ENCODE measurements around the gene LTB4R.
A peak's percentile ranks its signal among the peaks of the same experiment; 100 is the strongest.
"Not testable (repeated sequence)": the region's sequence is repeated elsewhere in the genome, so short reads cannot be mapped to it uniquely, and the experiment has no call there.

The LTB4R gene

DNA sequence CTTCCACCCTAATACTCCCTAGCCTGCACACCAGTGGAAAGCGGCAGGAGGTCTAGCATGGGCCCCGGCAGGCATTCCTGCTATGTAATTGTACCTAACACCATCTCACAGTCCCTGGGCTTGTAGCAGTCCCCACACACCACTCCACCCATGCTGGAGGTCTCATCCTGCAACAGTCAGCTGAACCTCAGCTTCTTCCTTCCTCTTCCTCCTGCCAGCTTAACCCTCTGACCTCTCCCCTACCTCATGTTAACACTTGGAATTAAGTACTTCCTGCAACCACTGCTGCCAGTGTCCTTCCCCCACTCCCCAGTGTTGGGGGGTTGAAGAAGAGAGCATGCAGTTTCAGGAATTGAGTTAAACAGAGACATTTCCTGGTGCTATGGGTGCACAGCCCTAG, 16.0 kb downstream of the LTB4R start:
- no peak for DNase-seq (ENCODE audit: insufficient read length, low spot score)
- peak; percentile 56 for FAIRE-seq
- no peak for TF ChIP-seq SPI1 (IDR thresholded peaks at IDR 0.05; ENCODE audit: low read depth, low read length)
- no peak for TF ChIP-seq TAF1 (IDR thresholded peaks at IDR 0.05; ENCODE audit: low read depth, low read length)
- TF ChIP-seq PAX5 (IDR thresholded peaks at IDR 0.05; ENCODE audit: insufficient read depth, low read length, severe bottlenecking) = no peak
- no peak for TF ChIP-seq POLR2AphosphoS5 (IDR thresholded peaks at IDR 0.05; ENCODE audit: low read depth, low read length)

DNA sequence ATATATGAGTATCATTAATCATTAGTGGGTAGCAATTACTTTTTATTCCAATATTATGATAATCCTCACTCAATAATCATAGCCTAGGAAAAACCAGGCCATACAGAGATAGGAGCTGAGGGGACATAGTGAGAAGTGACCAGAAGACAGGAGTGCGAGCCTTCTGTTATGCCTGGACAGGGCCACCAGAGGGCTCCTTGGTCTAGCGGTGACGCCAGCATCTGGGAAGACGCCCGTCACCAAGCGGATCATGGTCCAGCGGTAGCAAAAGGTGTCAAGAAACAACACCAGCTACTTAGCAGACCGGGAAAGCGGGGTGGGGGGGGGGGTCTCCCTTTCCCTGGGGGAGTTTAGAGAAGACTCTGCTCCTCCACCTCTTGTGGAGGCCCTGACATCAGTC, 16.6 kb downstream of the LTB4R start:
- not testable (repeated sequence) for FAIRE-seq; DNase-seq (ENCODE audit: insufficient read length, low spot score)

DNA sequence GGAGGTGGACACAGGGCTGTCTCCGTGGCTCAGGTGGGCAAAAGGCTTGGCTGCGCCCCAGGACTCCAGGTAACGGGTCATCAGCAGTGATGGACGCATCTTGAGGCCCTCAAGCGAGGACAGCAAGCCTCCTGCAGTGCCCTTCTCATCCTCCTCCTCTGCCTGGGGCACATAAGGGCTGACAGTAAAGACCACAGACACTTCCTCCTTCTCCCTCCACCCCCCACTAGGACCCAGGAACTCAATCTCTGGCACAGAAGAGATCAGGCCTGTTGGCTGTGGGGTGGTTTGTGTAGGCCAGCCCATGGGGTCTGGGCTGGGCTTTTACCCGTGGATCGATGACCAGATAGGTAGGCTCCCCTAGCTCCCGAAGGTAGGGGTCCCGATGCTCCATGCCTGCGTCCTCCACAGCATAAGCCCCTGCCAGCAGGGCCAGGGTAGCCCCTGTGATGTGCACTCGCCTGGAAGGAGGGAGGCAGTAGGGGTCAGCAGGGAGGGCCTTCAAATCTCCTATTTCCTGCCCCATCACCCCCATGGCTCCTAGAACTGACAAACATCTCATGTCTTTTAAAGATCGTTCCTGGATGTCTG, 17.9 kb downstream of the LTB4R start:
- no peak for DNase-seq (ENCODE audit: insufficient read length, low spot score)

GRCh38 chr14:24329736-24330135, 18.4 kb downstream of the LTB4R start:
- TF ChIP-seq PAX5 (IDR thresholded peaks at IDR 0.05; ENCODE audit: insufficient read depth, low read length, severe bottlenecking) = no peak
- no peak for TF ChIP-seq POU2F2 (IDR thresholded peaks at IDR 0.05; ENCODE audit: low read depth, low read length)
- FAIRE-seq = no peak
- DNase-seq (ENCODE audit: insufficient read length, low spot score) = no peak

More for the DNA sequence above, 17.9 kb downstream of the LTB4R start:
- no peak for TF ChIP-seq TAF1 (IDR thresholded peaks at IDR 0.05; ENCODE audit: low read depth, low read length)
- no peak for TF ChIP-seq SPI1 (IDR thresholded peaks at IDR 0.05; ENCODE audit: low read depth, low read length)
- no peak for TF ChIP-seq POU2F2 (IDR thresholded peaks at IDR 0.05; ENCODE audit: low read depth, low read length)
- no peak for TF ChIP-seq PAX5 (IDR thresholded peaks at IDR 0.05; ENCODE audit: insufficient read depth, low read length, severe bottlenecking)
- TF ChIP-seq POLR2A (IDR thresholded peaks at IDR 0.05; ENCODE audit: low read depth, low read length) = no peak
- TF ChIP-seq POLR2AphosphoS5 (IDR thresholded peaks at IDR 0.05; ENCODE audit: low read depth, low read length) = no peak
- no peak for FAIRE-seq

- DNase-seq (ENCODE audit: insufficient read length, low spot score) = no peak
- no peak for FAIRE-seq
- TF ChIP-seq POLR2AphosphoS5 (IDR thresholded peaks at IDR 0.05; ENCODE audit: low read depth, low read length) = no peak
- TF ChIP-seq POU2F2 (IDR thresholded peaks at IDR 0.05; ENCODE audit: low read depth, low read length) = no peak
- no peak for TF ChIP-seq SPI1 (IDR thresholded peaks at IDR 0.05; ENCODE audit: low read depth, low read length)
- no peak for TF ChIP-seq TAF1 (IDR thresholded peaks at IDR 0.05; ENCODE audit: low read depth, low read length)
- TF ChIP-seq POLR2A (IDR thresholded peaks at IDR 0.05; ENCODE audit: low read depth, low read length) = no peak
- TF ChIP-seq PAX5 (IDR thresholded peaks at IDR 0.05; ENCODE audit: insufficient read depth, low read length, severe bottlenecking) = no peak
Observed at GRCh38 chr14:24330973-24331674, 19.8 kb downstream of the LTB4R start.

DNA sequence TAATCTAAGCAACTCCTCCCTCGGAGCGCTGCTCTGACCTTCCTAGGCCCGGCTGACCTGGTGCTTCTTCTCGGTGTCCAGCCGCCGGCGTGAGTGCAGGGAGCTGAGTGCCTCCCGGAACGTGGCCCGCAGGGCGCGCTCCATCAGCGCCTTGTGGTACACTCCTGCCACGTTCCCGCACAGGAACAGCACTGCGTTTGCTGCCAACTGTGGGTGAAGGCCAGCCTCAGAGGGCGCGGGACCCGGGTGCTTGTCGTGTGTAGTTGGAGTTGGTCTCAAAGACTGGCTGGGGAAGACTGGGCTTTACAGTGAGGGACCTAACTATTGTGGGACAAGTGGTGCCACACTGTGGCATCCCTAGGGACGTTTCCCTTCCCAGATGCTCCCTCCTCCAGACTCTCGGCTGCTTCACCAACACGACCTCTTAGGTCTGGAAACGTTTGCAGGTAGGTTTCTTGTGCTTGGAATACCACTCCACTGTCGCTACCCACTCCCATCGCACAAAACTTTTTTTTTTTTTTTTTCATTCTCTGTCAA, 20.5 kb downstream of the LTB4R start:
- TF ChIP-seq POU2F2 (IDR thresholded peaks at IDR 0.05; ENCODE audit: low read depth, low read length) (no peak), PAX5 (IDR thresholded peaks at IDR 0.05; ENCODE audit: insufficient read depth, low read length, severe bottlenecking) (no peak), POLR2A (IDR thresholded peaks at IDR 0.05; ENCODE audit: low read depth, low read length) (no peak), TAF1 (IDR thresholded peaks at IDR 0.05; ENCODE audit: low read depth, low read length) (no peak), SPI1 (IDR thresholded peaks at IDR 0.05; ENCODE audit: low read depth, low read length) (no peak), POLR2AphosphoS5 (IDR thresholded peaks at IDR 0.05; ENCODE audit: low read depth, low read length) (no peak)
- FAIRE-seq = no peak

DNA sequence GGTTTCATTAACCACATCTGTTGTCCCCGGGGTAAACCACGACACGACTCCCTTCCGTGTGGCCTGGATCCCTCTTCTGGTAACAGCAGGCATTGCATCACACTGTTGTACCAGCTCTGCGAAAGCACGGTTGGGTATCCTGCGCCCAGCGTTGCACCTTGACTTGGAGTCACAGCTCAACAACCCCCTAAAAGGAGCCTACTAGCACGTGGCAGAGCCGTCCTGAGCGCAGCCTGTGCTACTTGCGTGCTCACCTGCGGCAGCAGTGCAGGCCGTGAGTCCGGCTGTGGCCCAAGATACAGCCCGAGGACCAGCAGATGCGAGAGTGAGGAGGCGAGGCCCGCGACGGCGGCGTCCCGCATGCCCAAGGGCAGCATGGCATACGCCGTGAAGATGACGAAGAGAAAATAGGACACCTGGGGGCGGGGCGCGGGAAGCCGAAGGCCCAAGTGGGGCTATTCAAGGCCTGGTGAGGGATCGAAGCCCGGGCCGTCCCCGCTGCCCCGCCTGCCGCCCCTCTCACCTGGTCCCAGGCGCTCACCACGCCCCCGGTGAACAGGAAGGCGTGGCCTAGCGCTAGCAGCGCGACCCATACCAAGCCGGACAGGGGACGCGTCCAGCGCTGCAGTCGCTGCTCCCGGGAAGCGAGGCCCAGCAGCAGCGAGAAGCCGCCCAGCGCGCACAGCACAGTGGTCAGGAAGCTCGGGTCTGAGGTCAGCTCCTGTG, 21.1 kb downstream of the LTB4R start:
- FAIRE-seq (peak; percentile 98), DNase-seq (ENCODE audit: insufficient read length, low spot score) (peak; percentile 93)
- TF ChIP-seq PAX5 (IDR thresholded peaks at IDR 0.05; ENCODE audit: insufficient read depth, low read length, severe bottlenecking) (no peak), POLR2AphosphoS5 (IDR thresholded peaks at IDR 0.05; ENCODE audit: low read depth, low read length) (no peak), POU2F2 (IDR thresholded peaks at IDR 0.05; ENCODE audit: low read depth, low read length) (no peak), SPI1 (IDR thresholded peaks at IDR 0.05; ENCODE audit: low read depth, low read length) (no peak), POLR2A (IDR thresholded peaks at IDR 0.05; ENCODE audit: low read depth, low read length) (no peak), TAF1 (IDR thresholded peaks at IDR 0.05; ENCODE audit: low read depth, low read length) (no peak)

More for the DNA sequence above, 20.5 kb downstream of the LTB4R start:
- no peak for DNase-seq (ENCODE audit: insufficient read length, low spot score)

GRCh38 chr14:24334431-24335291, 23.4 kb downstream of the LTB4R start, which contains the start of gene ADCY4:
Gene ADCY4, minus strand, starts transcription at chr14:24335071. Its CDS starts 419 bp downstream, at chr14:24334652.
- TF ChIP-seq POU2F2 (IDR thresholded peaks at IDR 0.05; ENCODE audit: low read depth, low read length) (no peak), PAX5 (IDR thresholded peaks at IDR 0.05; ENCODE audit: insufficient read depth, low read length, severe bottlenecking) (no peak), POLR2AphosphoS5 (IDR thresholded peaks at IDR 0.05; ENCODE audit: low read depth, low read length) (no peak), POLR2A (IDR thresholded peaks at IDR 0.05; ENCODE audit: low read depth, low read length) (no peak), SPI1 (IDR thresholded peaks at IDR 0.05; ENCODE audit: low read depth, low read length) (no peak), TAF1 (IDR thresholded peaks at IDR 0.05; ENCODE audit: low read depth, low read length) (no peak)
- DNase-seq (ENCODE audit: insufficient read length, low spot score) (no peak), FAIRE-seq (peak; percentile 41)
